K562 (cell line): ENCODE measurements around the gene STUB1. TPM values are rescaled to one million over a fixed set of nuclear protein-coding genes. Genes with fewer than 3 reads are reported as not detected.

Experiments used
- AFF4 ChIP-seq: sonication (generic); formaldehyde crosslinking; IDR thresholded peaks from 2 replicates; pipeline ENCODE4 v1.8.0; 2023; ENCODE audit warnings: mild to moderate bottlenecking, missing genetic modification reagents
- CBX1 ChIP-seq: sonication (generic); IDR thresholded peaks from 2 replicates; pipeline ENCODE4 v1.6.1; 2016; ENCODE audit warnings: antibody characterized with exemption, low read depth, mild to moderate bottlenecking
- ETV1 ChIP-seq: fragments of 450-650 bp; conservative IDR thresholded peaks from 2 replicates; pipeline ENCODE4 v1.6.1; 2016; ENCODE audit warnings: missing genetic modification characterization, control low read depth, low read depth, missing compliant biosample characterization
- FOXK2 ChIP-seq, 2 experiments: fragments of 450-650 bp; IDR thresholded peaks in 1 of 2; conservative IDR thresholded peaks in 1 of 2; 2 replicates each; pipeline ENCODE4 v1.6.1; 2016; ENCODE audit warnings: low read depth in 2 of 2, mild to moderate bottlenecking in 1 of 2
- HMG20B ChIP-seq: fragments of 250-450 bp; sonication (Bioruptor Pico); IDR thresholded peaks from 2 replicates; pipeline ENCODE4 v1.5.0; 2021; ENCODE audit warnings: mild to moderate bottlenecking
- KLF16 ChIP-seq: IDR thresholded peaks from 2 replicates; pipeline ENCODE4 v1.6.1; 2016; ENCODE audit warnings: antibody characterized with exemption
- MYBL2 ChIP-seq, 2 experiments: fragments of 450-650 bp in 1 of 2; sonication (generic) in 1 of 2; formaldehyde crosslinking in 1 of 2; IDR thresholded peaks; 2 replicates each; pipeline versions ENCODE4 v1.6.1 to v1.8.1; 2017 to 2022; ENCODE audit warnings: borderline replicate concordance in 1 of 2, inconsistent platforms in 1 of 2, low read depth in 1 of 2, mild to moderate bottlenecking in 1 of 2, missing genetic modification reagents in 1 of 2, moderate library complexity in 1 of 2
- THAP7 ChIP-seq: fragments of 250-450 bp; sonication (Bioruptor Pico); IDR thresholded peaks from 2 replicates; pipeline ENCODE4 v1.5.0; 2021
- XRCC5 ChIP-seq: fragments of 200-400 bp; formaldehyde crosslinking; IDR thresholded peaks from 2 replicates; pipeline ENCODE4 v1.6.1; 2017; ENCODE audit warnings: low read depth, mild to moderate bottlenecking, low read length
- ZBTB33 ChIP-seq: sonication (generic); formaldehyde crosslinking; IDR thresholded peaks from 2 replicates; pipeline ENCODE4 v1.8.1; 2023; ENCODE audit warnings: mild to moderate bottlenecking, missing genetic modification reagents
- ZBTB9 ChIP-seq: fragments of 450-650 bp; formaldehyde crosslinking; IDR thresholded peaks from 2 replicates; pipeline ENCODE4 v1.4.0; 2020; ENCODE audit warnings: mild to moderate bottlenecking, moderate library complexity
- polyA plus RNA-seq, 8 experiments: library from polyadenylated mRNA; depleted of rRNA in 4 of 8; stranded (reverse) in 5 of 8; unstranded in 3 of 8; fragments of >200 nt; fragmentation: Nextera tagmentation in 2 of 8; fragmentation: Illumina TruSeq in 1 of 8; extraction: Ambion mirVana in 2 of 8; extraction: Trizol in 1 of 8; gene quantifications; 2 replicates each; pipeline versions ENCODE4 v1.2.1 to v1.2.3, GENCODE V29; 2011 to 2014; ENCODE audit warnings: inconsistent platforms in 1 of 8, missing spikeins in 1 of 8
- total RNA-seq, 7 experiments: library from RNA; depleted of rRNA in 6 of 7; stranded (reverse); fragments of >200 nt in 6 of 7; fragmentation: Illumina TruSeq in 2 of 7; extraction: Trizol in 2 of 7; gene quantifications; 2 replicates each; pipeline versions ENCODE4 v1.2.1 to v1.2.3, GENCODE V29; 2011 to 2021; ENCODE audit warnings: low replicate concordance in 1 of 7

Gene STUB1
- total and polyA plus RNA-seq, 9 of the 15 experiments (the other 6 are each of a cell fraction or from before 2014, with no cell fraction given), result 10.6 to 251 (median 152) TPM

GRCh38 chr16:674968-675883 is 5.0 kb upstream of the STUB1 start, which contains the start of gene RHBDL1 (continued):
- no peak for TF ChIP-seq MYBL2 (IDR thresholded peaks at IDR 0.05; ENCODE audit: low read depth)
- TF ChIP-seq MYBL2 (CRISPR knock-in tag; IDR thresholded peaks at IDR 0.05; ENCODE audit: borderline replicate concordance), result no peak
- peak; percentile 37; the same call in 1 of the 2 replicates for TF ChIP-seq ZBTB33
- TF ChIP-seq THAP7 (CRISPR knock-in tag), result peak; percentile 44; the same call in 1 of the 2 replicates
- TF ChIP-seq ETV1, result peak; percentile 21; the same call in 1 of the 2 replicates
- TF ChIP-seq HMG20B, result no peak
- no peak for TF ChIP-seq KLF16
- TF ChIP-seq XRCC5, result peak; percentile 55; the same call in 1 of the 2 replicates
- 0 out of 2 replicates have a peak, but pooled peaks have one; percentile 14 for TF ChIP-seq AFF4 (CRISPR knock-in tag)
- TF ChIP-seq FOXK2 (conservative IDR thresholded peaks at IDR 0.05 in 1 of 2, IDR thresholded peaks at IDR 0.05 in 1 of 2; ENCODE audit: low read depth in 2 of 2), result peak; percentile 57 to 77; a peak in 2 of 4 replicates
- peak; percentile 89; the same call in 1 of the 2 replicates for TF ChIP-seq CBX1
- peak; percentile 50; the same call in 1 of the 2 replicates for TF ChIP-seq ZBTB9 (CRISPR knock-in tag)
